WTC11 (cell line): Measurements from ENCODE around the gene RHEB.

Source experiments
- FOXJ3 ChIP-seq: sonication (generic); formaldehyde crosslinking; IDR thresholded peaks from 2 replicates; pipeline ENCODE4 v1.9.0; 2021; ENCODE audit warnings: missing genetic modification reagents, mild to moderate bottlenecking, borderline replicate concordance
- MLX ChIP-seq: sonication (generic); formaldehyde crosslinking; IDR thresholded peaks from 2 replicates; pipeline ENCODE4 v1.8.1; 2023; ENCODE audit warnings: mild to moderate bottlenecking, missing genetic modification reagents, moderate library complexity
- NR2C2 ChIP-seq: sonication (generic); formaldehyde crosslinking; IDR thresholded peaks from 2 replicates; pipeline ENCODE4 v1.8.0; 2022; ENCODE audit warnings: mild to moderate bottlenecking, missing genetic modification reagents
- RELA ChIP-seq: sonication (generic); formaldehyde crosslinking; IDR thresholded peaks from 2 replicates; pipeline ENCODE4 v1.8.1; 2022; ENCODE audit warnings: missing genetic modification reagents, mild to moderate bottlenecking, borderline replicate concordance
- TF ChIP-seq, protein P1 (sequence below): fragments of 200-600 bp; IDR thresholded peaks from 2 replicates; pipeline ENCODE4 v1.8.0; 2022; ENCODE audit warnings: antibody characterized with exemption
- TF ChIP-seq, protein P2 (sequence below): sonication (generic); formaldehyde crosslinking; IDR thresholded peaks from 2 replicates; pipeline ENCODE4 v1.8.1; 2023; ENCODE audit warnings: mild to moderate bottlenecking, missing genetic modification reagents
- TF ChIP-seq, protein P3 (sequence below): sonication (generic); formaldehyde crosslinking; IDR thresholded peaks from 2 replicates; pipeline ENCODE4 v1.8.0; 2022; ENCODE audit warnings: mild to moderate bottlenecking, missing genetic modification reagents

- TF ChIP-seq, protein P1, sequence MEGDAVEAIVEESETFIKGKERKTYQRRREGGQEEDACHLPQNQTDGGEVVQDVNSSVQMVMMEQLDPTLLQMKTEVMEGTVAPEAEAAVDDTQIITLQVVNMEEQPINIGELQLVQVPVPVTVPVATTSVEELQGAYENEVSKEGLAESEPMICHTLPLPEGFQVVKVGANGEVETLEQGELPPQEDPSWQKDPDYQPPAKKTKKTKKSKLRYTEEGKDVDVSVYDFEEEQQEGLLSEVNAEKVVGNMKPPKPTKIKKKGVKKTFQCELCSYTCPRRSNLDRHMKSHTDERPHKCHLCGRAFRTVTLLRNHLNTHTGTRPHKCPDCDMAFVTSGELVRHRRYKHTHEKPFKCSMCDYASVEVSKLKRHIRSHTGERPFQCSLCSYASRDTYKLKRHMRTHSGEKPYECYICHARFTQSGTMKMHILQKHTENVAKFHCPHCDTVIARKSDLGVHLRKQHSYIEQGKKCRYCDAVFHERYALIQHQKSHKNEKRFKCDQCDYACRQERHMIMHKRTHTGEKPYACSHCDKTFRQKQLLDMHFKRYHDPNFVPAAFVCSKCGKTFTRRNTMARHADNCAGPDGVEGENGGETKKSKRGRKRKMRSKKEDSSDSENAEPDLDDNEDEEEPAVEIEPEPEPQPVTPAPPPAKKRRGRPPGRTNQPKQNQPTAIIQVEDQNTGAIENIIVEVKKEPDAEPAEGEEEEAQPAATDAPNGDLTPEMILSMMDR = no peak
- no peak for TF ChIP-seq NR2C2 (CRISPR knock-in tag)
- TF ChIP-seq, protein P2, sequence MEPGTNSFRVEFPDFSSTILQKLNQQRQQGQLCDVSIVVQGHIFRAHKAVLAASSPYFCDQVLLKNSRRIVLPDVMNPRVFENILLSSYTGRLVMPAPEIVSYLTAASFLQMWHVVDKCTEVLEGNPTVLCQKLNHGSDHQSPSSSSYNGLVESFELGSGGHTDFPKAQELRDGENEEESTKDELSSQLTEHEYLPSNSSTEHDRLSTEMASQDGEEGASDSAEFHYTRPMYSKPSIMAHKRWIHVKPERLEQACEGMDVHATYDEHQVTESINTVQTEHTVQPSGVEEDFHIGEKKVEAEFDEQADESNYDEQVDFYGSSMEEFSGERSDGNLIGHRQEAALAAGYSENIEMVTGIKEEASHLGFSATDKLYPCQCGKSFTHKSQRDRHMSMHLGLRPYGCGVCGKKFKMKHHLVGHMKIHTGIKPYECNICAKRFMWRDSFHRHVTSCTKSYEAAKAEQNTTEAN (CRISPR knock-in tag) = no peak
- no peak for TF ChIP-seq FOXJ3
- TF ChIP-seq RELA = no peak
- TF ChIP-seq, protein P3, sequence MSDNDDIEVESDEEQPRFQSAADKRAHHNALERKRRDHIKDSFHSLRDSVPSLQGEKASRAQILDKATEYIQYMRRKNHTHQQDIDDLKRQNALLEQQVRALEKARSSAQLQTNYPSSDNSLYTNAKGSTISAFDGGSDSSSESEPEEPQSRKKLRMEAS (CRISPR knock-in tag) = no peak
- TF ChIP-seq MLX (CRISPR knock-in tag) = no peak
These were observed 83.1 kb downstream of the RHEB start for GRCh38 chr7:151436446-151437158.
